ENCODE data around the gene LDHAL6A.

Gene LDHAL6A

DNA sequence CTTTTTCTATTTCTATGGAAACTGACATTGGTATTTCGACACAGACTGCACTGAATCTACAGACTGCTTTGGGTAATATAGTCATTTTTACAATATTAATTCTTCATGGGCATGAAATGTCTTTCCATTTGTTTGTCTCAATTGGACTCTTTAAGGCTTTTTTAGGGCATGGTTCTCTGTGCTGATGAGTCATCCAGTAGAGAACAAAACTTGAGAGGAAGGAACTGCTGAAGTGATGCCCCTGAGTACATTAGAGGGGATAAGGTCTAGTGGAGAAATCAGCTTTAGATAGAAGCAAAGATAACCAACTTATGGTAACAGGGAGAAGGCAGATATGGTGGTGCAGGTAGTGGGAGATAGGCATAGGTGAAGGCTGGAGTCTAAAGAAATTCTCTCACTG is 46.0 kb downstream of the LDHAL6A start:
- no peaks in the 10 kb centered on the region for H3K9me3 Mint-ChIP-seq
- no peaks in the 10 kb centered on the region for H3K4me1 Mint-ChIP-seq (ENCODE audit: low read depth)
- H3K36me3 Mint-ChIP-seq (ENCODE audit: low read depth): peaks cover 42% of the 10 kb centered on the region
- H3K27me3 Mint-ChIP-seq (ENCODE audit: low read depth): no peaks in the 10 kb centered on the region
- no peak overlapping the region for H3K4me3 Mint-ChIP-seq
- no peak overlapping the region for H3K27ac Mint-ChIP-seq

DNA sequence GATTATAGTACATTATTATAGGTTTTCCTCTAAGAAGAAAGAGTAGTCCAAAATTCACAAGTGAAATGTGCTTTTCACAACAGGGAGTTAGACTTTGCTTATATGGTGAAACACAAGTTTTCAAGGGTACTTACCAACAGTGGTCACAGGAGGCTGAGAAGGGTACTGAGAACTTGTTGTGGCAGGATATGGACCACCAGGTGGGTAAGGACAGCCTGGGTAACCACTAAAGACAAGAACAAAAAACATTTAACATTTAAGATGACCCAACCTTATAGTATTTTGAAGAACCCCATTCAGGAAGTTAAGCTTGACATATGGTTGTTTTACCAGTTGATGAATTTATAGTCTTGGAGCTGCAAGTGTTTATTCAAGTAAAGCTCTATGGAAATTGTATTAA is 46.7 kb downstream of the LDHAL6A start:
- Mint-ChIP-seq H3K9me3 (no peaks in the 10 kb centered on the region), H3K4me3 (no peak overlapping the region), H3K27me3 (ENCODE audit: low read depth) (no peaks in the 10 kb centered on the region), H3K4me1 (ENCODE audit: low read depth) (no peaks in the 10 kb centered on the region), H3K27ac (no peak overlapping the region), H3K36me3 (ENCODE audit: low read depth) (peaks cover 45% of the 10 kb centered on the region)

DNA sequence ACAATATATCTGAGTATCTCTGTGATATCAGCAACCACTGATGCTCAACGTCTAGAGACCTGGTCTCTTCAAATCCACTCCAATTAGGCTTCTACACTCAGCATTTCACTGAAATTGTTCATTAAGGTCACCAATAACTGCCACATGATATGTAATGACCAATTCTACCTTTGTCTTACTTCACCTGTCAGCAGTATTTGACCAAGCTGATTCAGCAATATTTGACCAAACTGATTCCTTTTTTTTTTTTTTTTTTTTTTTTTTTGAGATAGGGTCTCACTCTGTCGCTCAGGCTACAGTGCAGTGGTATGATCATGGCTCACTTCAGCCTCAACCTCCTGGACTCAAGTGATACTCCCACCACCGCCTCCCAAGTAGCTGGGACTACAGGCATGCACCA is 65.5 kb downstream of the LDHAL6A start:
- H3K27me3 Mint-ChIP-seq (ENCODE audit: low read depth): no peaks in the 10 kb centered on the region
- H3K36me3 Mint-ChIP-seq (ENCODE audit: low read depth): peaks cover 15% of the 10 kb centered on the region
- H3K4me1 Mint-ChIP-seq (ENCODE audit: low read depth): peaks cover 19% of the 10 kb centered on the region
- no peak overlapping the region for H3K4me3 Mint-ChIP-seq
- H3K9me3 Mint-ChIP-seq: no peaks in the 10 kb centered on the region
- no peak overlapping the region for H3K27ac Mint-ChIP-seq

DNA sequence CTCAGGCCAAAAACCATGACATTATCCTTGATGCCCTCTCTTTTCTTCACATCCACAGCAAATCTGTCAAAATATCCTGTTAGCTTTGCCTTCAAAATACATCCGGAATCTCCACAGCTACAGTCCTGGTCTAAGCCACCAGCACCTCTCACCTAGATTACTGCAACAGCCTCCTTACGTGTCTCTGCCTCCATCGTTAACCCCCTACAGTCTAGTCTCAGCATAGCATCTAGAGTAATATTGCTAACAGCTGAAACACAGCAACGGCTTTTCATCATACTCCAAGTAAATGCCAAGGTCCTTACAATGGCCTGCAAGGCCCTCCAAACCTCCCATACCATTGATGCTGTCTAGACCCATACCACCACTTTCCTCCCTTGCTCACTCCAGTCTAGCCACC is 66.7 kb downstream of the LDHAL6A start:
- Mint-ChIP-seq H3K4me1 (ENCODE audit: low read depth) (peaks cover 24% of the 10 kb centered on the region), H3K27ac (no peak overlapping the region), H3K9me3 (no peaks in the 10 kb centered on the region), H3K36me3 (ENCODE audit: low read depth) (peaks cover 18% of the 10 kb centered on the region), H3K27me3 (ENCODE audit: low read depth) (no peaks in the 10 kb centered on the region), H3K4me3 (no peak overlapping the region)

- H3K4me3 Mint-ChIP-seq: no peak overlapping the region
- peaks cover 18% of the 10 kb centered on the region for H3K36me3 Mint-ChIP-seq (ENCODE audit: low read depth)
- no peaks in the 10 kb centered on the region for H3K9me3 Mint-ChIP-seq
- H3K4me1 Mint-ChIP-seq (ENCODE audit: low read depth): peaks cover 30% of the 10 kb centered on the region
- no peak overlapping the region for H3K27ac Mint-ChIP-seq
- no peaks in the 10 kb centered on the region for H3K27me3 Mint-ChIP-seq (ENCODE audit: low read depth)
These were observed 67.4 kb downstream of the LDHAL6A start for GRCh38 chr11:18523084-18523483.

GRCh38 chr11:18524248-18524647 is 68.6 kb downstream of the LDHAL6A start:
- Mint-ChIP-seq H3K27me3 (ENCODE audit: low read depth) (no peaks in the 10 kb centered on the region), H3K36me3 (ENCODE audit: low read depth) (peaks cover 18% of the 10 kb centered on the region), H3K4me1 (ENCODE audit: low read depth) (peaks cover 30% of the 10 kb centered on the region), H3K27ac (no peak overlapping the region), H3K9me3 (no peaks in the 10 kb centered on the region), H3K4me3 (no peak overlapping the region)

DNA sequence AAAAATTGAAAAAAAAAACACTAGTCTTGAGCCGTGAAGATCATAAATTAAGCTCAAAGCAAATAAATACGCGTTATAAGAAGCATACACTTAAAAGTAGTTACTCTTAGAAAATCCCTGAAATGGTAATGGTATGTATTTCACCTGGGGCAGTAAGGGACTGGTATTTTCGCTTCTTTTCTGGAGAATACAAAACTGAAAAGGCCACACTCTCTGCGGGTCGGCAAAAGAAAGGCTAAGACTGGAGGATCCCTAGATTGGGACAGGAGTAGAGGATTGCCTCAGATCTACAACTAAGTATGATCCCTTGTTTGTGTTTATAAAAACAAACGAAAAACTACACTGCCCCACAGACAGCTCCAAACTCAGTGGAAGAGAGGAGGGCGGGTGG is 70.5 kb downstream of the LDHAL6A start:
- Mint-ChIP-seq H3K9me3 (no peaks in the 10 kb centered on the region), H3K4me1 (ENCODE audit: low read depth) (peaks cover 31% of the 10 kb centered on the region), H3K27ac (peak overlapping the region; percentile 99), H3K36me3 (ENCODE audit: low read depth) (peaks cover 18% of the 10 kb centered on the region), H3K4me3 (peak overlapping the region; percentile 98), H3K27me3 (ENCODE audit: low read depth) (no peaks in the 10 kb centered on the region)

- Mint-ChIP-seq H3K27me3 (ENCODE audit: low read depth) (no peaks in the 10 kb centered on the region), H3K4me1 (ENCODE audit: low read depth) (peaks cover 31% of the 10 kb centered on the region), H3K4me3 (peak within 1 kb of the TSS; percentile 98), H3K36me3 (ENCODE audit: low read depth) (peaks cover 18% of the 10 kb centered on the region), H3K27ac (peak within 1 kb of the TSS; percentile 99), H3K9me3 (no peaks in the 10 kb centered on the region)
These were observed 71.1 kb downstream of the LDHAL6A start, which contains the start of gene TSG101 for GRCh38 chr11:18526521-18527296. TSG101 (minus strand) TSS chr11:18526942; CDS start chr11:18526816, 126 bp downstream.

GRCh38 chr11:18527512-18527911 is 71.9 kb downstream of the LDHAL6A start:
- H3K9me3 Mint-ChIP-seq: no peaks in the 10 kb centered on the region
- peaks cover 12% of the 10 kb centered on the region for H3K36me3 Mint-ChIP-seq (ENCODE audit: low read depth)
- H3K27ac Mint-ChIP-seq: peak overlapping the region; percentile 99
- H3K27me3 Mint-ChIP-seq (ENCODE audit: low read depth): no peaks in the 10 kb centered on the region
- H3K4me3 Mint-ChIP-seq: peak overlapping the region; percentile 98
- H3K4me1 Mint-ChIP-seq (ENCODE audit: low read depth): peaks cover 24% of the 10 kb centered on the region

Measured in T-helper 1 cell treated with Interleukin-12 subunit alpha and Interleukin-12 subunit beta and Interleukin-4 antibody, amounts not matched to agents 30 μg/mL and 1 μg/mL, for 36 hours (primary cell).